Epithelial cell of esophagus (primary cell): Measurements from ENCODE around the gene SPATA19.

Experiments used
- DNase-seq: peaks from one replicate; pipeline ENCODE4 v3.0.0; 2010; ENCODE audit warnings: low read depth
- H3K4me3 ChIP-seq: 2 replicates; pipeline ENCODE4 v1.5.1; 2011; ENCODE audit warnings: mild to moderate bottlenecking, low read length, control low read depth
- CTCF ChIP-seq: IDR thresholded peaks from 2 replicates; pipeline ENCODE4 v1.5.1; 2011; ENCODE audit warnings: low read depth, mild to moderate bottlenecking, low read length, control low read depth, inconsistent platforms; ENCODE audit not compliant: insufficient read depth; ENCODE audit errors: missing control alignments

SPATA19 gene

GRCh38 chr11:133817449-133817848 lies 27.9 kb downstream of the SPATA19 start:
- H3K4me3 ChIP-seq: no peak overlapping the region
- TF ChIP-seq CTCF: no peak
- no peak for DNase-seq

DNA sequence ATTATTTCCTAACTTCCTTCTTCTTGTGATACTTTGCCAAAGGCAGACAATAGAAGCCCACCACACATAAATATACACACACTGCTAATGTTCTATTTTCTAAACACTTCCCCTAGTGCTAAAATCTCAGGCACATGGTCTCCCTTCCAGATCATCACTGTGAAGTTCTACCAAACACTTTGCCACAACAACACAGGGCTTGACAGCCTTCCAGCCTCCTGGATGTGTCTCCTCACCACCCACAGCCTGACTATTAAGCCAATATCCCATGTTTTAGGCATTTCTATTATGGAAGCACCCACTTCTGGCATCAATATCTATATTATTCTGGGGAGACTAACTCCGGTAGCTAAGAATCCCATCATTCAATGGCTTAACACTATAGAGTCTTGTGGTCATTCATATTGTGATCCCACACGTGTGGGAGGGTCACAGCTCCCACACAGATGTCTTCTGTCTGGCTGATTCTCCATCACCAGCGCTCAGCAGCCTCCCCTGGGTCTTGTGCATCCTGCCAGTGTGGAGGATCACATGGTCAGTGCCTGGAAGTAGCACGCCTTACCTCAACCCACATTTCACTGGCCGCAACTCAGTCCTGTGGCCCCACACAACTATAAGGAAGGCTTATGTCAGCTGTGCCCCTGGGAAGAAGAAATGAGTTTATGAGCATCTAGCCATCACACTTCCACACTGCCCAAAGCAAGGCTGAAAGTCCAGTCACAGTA lies 29.0 kb downstream of the SPATA19 start:
- no peak for DNase-seq
- TF ChIP-seq CTCF: no peak
- H3K4me3 ChIP-seq: no peak overlapping the region

GRCh38 chr11:133815636-133816035 lies 29.7 kb downstream of the SPATA19 start:
- TF ChIP-seq CTCF: no peak
- H3K4me3 ChIP-seq: no peak overlapping the region
- DNase-seq: no peak

DNA sequence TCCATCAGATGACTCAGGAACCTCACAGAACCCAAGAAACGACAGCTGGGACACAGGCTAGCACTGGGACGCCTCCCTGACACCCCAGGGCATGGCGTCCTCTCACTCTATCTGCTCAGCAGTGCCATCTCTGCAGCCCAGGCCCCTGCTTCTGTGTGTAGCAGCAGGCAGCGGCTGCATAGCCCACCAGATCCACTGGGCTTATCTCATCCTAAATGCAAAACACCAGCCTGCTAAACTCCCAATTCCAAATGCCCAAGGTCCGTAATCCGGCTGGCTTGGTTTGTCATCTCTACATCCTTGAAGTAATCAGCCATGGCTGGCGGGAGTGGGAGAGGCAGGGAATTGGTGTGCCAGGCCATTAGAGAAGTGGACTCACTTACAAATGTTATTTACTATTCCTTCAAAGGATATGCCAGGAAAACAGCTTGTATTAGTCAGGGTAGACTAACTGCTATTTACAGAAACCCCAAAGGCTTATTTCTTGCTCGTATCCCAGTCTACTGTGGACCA lies 30.7 kb downstream of the SPATA19 start:
- DNase-seq: no peak
- no peak overlapping the region for H3K4me3 ChIP-seq
- no peak for TF ChIP-seq CTCF

DNA sequence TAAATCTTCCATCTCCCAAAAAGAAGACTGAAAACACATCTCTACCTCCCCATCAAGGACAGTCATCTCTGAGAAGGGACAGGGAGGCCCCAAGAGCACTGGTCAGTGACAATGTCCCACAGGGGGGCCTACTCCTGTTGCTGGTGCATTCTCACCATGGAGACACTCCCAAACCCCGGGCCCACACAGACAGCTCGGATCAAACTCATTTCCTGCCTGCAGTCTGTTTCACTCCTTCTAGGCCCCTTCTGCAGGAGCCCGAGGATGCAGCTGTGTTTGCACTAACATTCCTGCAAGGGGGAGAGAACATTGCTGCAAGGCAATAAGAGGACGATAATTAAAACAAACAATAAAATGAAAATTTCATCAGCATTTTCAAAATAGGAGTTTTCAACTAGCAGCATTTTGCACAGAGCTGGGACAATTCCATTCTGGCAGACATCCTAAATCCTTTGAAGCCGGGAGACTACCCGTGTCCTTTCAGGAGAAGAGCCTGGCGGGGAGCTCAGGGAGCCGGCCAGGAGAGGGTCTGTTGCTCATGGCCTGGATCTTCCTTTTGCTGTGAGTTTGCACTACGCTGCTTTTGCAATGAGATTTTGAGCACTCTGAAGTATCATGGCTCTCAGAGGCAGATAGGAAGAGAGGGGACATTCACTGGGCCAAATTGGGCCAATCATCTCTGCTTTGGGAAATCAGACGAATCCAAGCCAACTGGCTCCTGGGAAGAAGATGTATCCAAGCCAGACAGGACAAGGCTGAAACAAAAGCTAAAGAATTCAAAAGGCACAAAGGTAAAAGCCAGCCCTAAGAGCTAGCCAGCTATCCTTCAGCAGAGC lies 33.2 kb downstream of the SPATA19 start:
- no peak for TF ChIP-seq CTCF
- no peak overlapping the region for H3K4me3 ChIP-seq
- DNase-seq: no peak

- no peak overlapping the region for H3K4me3 ChIP-seq
- DNase-seq: no peak
- no peak for TF ChIP-seq CTCF
Measured at GRCh38 chr11:133810766-133811165, 34.5 kb downstream of the SPATA19 start.
